ENCODE results near the gene CDH5. TPM values are rescaled to one million over a fixed set of nuclear protein-coding genes. Genes with fewer than 3 reads are reported as not detected.
A peak's percentile ranks its signal among the peaks of the same experiment; 100 is the strongest.

Gene CDH5
- polyA plus RNA-seq, 1 donor = 20.2 TPM

DNA sequence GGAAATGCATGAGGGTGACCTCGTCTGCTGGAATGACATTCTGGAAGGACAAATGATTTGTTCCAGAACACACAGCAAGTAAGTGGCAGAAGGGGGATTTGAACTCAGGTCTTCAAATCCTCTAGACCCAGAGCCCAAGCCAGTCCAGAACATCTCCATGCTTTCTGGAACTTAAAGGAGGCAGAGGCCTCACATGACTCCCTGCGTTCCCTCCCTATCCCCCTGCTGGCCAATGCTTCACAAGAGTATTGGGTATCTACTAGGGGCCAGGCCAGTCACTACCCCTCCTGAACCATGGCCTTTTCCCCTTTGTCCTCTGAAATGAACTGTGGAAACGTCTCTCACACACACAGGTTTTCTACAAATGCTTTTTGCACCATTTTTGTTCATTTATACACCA lies 53.0 kb downstream of the CDH5 start:
- no peak for DNase-seq

DNA sequence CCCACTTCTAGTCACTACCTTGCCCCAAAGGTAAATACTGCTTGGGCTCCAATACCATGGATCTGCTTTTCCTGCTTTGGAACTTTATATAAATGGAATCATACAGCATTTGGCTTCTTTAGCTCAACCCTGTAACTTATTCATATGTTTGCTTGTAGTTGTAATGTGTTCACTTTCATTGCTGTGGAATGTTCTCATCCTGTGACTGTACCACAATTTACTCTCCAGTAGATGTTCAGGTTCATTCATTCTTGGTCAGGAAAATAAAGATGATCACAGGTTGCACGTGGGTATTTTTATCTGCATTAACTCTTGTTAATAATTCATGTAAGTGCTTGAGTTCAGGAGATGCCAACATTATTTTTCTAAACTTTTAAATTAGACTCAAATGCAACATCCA lies 53.9 kb downstream of the CDH5 start:
- Histone ChIP-seq H3K9me3 (ENCODE audit: control insufficient read depth, low read depth, low read length) (no peaks in the 10 kb centered on the region), H3K4me3 (ENCODE audit: low read length) (no peak overlapping the region), H3K4me1 (ENCODE audit: control insufficient read depth, insufficient read depth, low read length) (no peaks in the 10 kb centered on the region), H3K36me3 (ENCODE audit: control insufficient read depth, insufficient read depth, low read length) (no peaks in the 10 kb centered on the region), H3K27me3 (ENCODE audit: control insufficient read depth, insufficient read depth, low read length) (peaks cover 40% of the 10 kb centered on the region), H3K27ac (ENCODE audit: low read length) (no peak overlapping the region)
- no peak for DNase-seq
- 0% methylated on average over 1 of the region's 1 CpG for WGBS (ENCODE audit: insufficient coverage, low lambda C conversion rate)

More for the DNA sequence above, 53.0 kb downstream of the CDH5 start:
- Histone ChIP-seq H3K4me3 (ENCODE audit: low read length) (no peak overlapping the region), H3K4me1 (ENCODE audit: control insufficient read depth, insufficient read depth, low read length) (no peaks in the 10 kb centered on the region), H3K36me3 (ENCODE audit: control insufficient read depth, insufficient read depth, low read length) (no peaks in the 10 kb centered on the region), H3K27ac (ENCODE audit: low read length) (no peak overlapping the region), H3K9me3 (ENCODE audit: control insufficient read depth, low read depth, low read length) (no peaks in the 10 kb centered on the region), H3K27me3 (ENCODE audit: control insufficient read depth, insufficient read depth, low read length) (peaks cover 32% of the 10 kb centered on the region)
- whole genome bisulfite sequencing (ENCODE audit: insufficient coverage, low lambda C conversion rate) = no CpG with 5 or more reads among the region's 3 CpGs

DNA sequence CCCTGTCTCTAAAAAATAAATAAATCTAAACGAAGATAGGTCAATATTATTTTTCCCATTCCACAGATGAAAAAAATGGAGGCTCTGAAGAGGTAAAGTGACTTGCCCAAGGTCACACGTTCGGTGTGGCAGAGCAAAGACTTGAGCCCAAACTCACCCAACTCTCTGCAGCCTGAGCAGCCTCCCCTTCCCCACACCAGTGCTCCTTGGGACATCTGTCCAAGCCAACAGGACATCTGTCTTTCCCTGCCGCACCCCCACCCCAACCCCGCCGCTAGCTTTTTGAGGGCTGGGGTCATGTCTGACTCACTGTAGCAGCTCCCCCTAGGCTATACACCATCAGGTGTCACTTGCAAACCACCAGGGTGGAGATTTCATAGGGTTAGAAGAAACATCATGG lies 55.4 kb downstream of the CDH5 start:
- H3K36me3 ChIP-seq (ENCODE audit: control insufficient read depth, insufficient read depth, low read length) = no peaks in the 10 kb centered on the region
- no peak for DNase-seq
- H3K4me3 ChIP-seq (ENCODE audit: low read length) = no peak overlapping the region
- H3K9me3 ChIP-seq (ENCODE audit: control insufficient read depth, low read depth, low read length) = peaks cover 5% of the 10 kb centered on the region
- H3K27ac ChIP-seq (ENCODE audit: low read length) = no peak overlapping the region
- peaks cover 5% of the 10 kb centered on the region for H3K4me1 ChIP-seq (ENCODE audit: control insufficient read depth, insufficient read depth, low read length)
- no CpG with 5 or more reads among the region's 6 CpGs for WGBS (ENCODE audit: insufficient coverage, low lambda C conversion rate)
- H3K27me3 ChIP-seq (ENCODE audit: control insufficient read depth, insufficient read depth, low read length) = peaks cover 53% of the 10 kb centered on the region

DNA sequence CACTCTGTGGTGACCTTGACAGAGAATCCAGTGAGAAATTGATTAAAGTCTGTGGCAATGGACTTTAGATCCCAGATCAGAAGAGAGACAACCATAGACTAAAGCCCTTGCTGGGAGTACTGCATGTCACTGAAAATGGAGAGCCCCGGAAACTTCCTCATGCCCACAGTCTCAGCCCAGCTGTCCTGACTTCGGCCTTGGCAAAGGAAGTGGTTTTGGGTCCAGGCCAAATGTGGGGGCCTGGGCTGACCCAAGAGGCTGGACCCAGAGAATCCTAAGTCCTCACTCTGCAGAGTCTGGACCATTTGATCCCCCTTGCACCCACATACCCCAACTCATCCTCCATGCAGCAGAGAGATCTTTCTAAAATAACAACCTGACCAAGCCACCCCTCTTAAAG lies 55.9 kb downstream of the CDH5 start:
- no peak overlapping the region for H3K27ac ChIP-seq (ENCODE audit: low read length)
- DNase-seq = no peak
- peaks cover 5% of the 10 kb centered on the region for H3K4me1 ChIP-seq (ENCODE audit: control insufficient read depth, insufficient read depth, low read length)
- peaks cover 5% of the 10 kb centered on the region for H3K9me3 ChIP-seq (ENCODE audit: control insufficient read depth, low read depth, low read length)
- no CpG with 5 or more reads among the region's 2 CpGs for WGBS (ENCODE audit: insufficient coverage, low lambda C conversion rate)
- H3K36me3 ChIP-seq (ENCODE audit: control insufficient read depth, insufficient read depth, low read length) = no peaks in the 10 kb centered on the region
- no peak overlapping the region for H3K4me3 ChIP-seq (ENCODE audit: low read length)
- H3K27me3 ChIP-seq (ENCODE audit: control insufficient read depth, insufficient read depth, low read length) = peaks cover 53% of the 10 kb centered on the region

DNA sequence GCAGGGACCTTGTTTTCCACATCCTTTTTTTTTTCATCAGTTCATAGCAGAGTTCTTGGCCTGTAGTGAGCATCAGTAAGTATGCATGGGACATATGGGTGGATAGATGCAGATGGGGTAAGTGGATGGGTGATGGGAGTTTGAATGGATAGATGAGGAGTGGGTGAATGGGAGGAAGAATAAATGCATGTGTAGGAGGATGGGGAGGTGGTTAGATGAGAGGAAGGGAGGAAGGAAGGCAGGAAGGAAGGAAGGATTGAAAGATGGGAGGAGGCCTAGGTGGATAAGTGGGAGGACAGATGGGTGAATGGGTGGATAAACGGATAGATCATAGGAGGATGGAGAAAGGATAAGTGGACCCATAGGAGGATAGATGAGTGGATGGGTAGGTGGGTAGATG lies 56.7 kb downstream of the CDH5 start:
- H3K4me3 ChIP-seq (ENCODE audit: low read length) = no peak overlapping the region
- H3K27me3 ChIP-seq (ENCODE audit: control insufficient read depth, insufficient read depth, low read length) = peaks cover 61% of the 10 kb centered on the region
- H3K9me3 ChIP-seq (ENCODE audit: control insufficient read depth, low read depth, low read length) = peaks cover 5% of the 10 kb centered on the region
- no peak for DNase-seq
- H3K27ac ChIP-seq (ENCODE audit: low read length) = no peak overlapping the region
- peaks cover 8% of the 10 kb centered on the region for H3K4me1 ChIP-seq (ENCODE audit: control insufficient read depth, insufficient read depth, low read length)
- no peaks in the 10 kb centered on the region for H3K36me3 ChIP-seq (ENCODE audit: control insufficient read depth, insufficient read depth, low read length)
- 88% methylated on average over 1 of the region's 1 CpG for WGBS (ENCODE audit: insufficient coverage, low lambda C conversion rate)

DNA sequence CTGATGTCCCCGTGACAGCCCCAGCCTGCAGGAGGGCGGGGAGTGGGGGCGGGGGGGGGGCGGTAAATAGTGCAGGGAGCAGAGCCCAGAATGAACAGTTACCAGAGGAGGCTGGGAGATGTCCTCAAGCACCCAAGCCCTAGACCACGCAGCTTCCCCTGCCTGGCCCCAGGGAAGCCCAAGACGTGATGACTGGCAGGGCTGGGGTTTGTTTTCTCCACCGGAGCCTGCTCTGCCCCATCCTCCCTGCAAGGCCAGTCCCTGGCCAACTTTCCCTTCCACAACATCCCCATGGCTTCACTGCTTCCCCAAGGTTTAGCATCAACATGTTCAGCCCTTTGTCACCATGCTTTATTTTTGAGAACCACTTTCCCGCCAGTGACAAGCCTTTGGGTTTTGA lies 59.2 kb downstream of the CDH5 start:
- Histone ChIP-seq H3K27me3 (ENCODE audit: control insufficient read depth, insufficient read depth, low read length) (peaks cover 75% of the 10 kb centered on the region), H3K36me3 (ENCODE audit: control insufficient read depth, insufficient read depth, low read length) (no peaks in the 10 kb centered on the region), H3K27ac (ENCODE audit: low read length) (no peak overlapping the region), H3K4me1 (ENCODE audit: control insufficient read depth, insufficient read depth, low read length) (peaks cover 8% of the 10 kb centered on the region), H3K4me3 (ENCODE audit: low read length) (no peak overlapping the region), H3K9me3 (ENCODE audit: control insufficient read depth, low read depth, low read length) (peaks cover 5% of the 10 kb centered on the region)
- no CpG with 5 or more reads among the region's 8 CpGs for WGBS (ENCODE audit: insufficient coverage, low lambda C conversion rate)
- no peak for DNase-seq

DNA sequence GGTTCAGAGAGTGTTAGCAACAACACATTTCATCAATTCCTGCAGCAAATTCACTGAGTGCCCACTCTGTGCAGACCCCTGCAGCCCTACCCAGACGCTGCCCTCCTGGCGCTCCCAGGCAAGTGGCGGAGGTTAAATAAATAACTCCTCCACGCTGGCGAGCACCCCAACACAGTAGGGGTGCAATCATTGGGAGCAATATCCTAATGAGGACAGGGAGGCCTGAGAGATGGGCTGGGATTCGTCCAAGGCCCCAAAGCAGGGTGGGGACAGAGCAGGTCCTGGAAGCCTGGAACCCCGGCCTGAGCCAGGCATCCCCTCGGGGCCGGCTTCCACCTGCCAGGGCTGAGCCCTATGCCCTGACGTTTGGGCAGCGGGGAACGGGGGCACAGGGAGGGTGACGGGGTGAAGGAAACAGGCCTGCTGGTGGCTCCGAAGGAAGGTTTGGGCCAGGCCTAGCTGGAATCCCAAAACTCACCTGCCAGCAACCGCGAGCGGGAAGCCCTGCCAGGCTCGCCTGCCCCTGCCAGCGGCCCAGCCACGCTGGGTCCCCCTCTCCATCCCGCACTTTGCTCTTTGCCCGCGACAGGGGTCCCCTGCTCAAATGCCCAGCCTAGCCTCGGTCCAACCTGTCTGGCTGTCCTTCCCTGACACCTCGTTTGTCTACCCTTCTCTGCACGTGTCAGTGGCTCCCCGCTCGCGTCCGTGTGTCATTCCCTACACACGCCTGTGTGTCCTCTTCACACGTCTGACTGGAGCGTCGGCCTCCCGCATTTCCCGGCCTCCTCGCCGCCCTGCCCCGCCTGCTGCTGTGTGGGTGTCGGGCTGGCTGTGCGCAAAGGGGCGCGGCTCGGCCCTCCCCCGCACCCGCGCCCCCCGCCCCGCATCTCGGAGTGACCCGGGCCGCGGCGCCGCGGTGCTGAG lies 59.9 kb downstream of the CDH5 start:
- Histone ChIP-seq H3K4me3 (ENCODE audit: low read length) (peak overlapping the region; percentile 6), H3K9me3 (ENCODE audit: control insufficient read depth, low read depth, low read length) (peaks cover 5% of the 10 kb centered on the region), H3K27me3 (ENCODE audit: control insufficient read depth, insufficient read depth, low read length) (peaks cover 77% of the 10 kb centered on the region), H3K4me1 (ENCODE audit: control insufficient read depth, insufficient read depth, low read length) (peaks cover 8% of the 10 kb centered on the region), H3K36me3 (ENCODE audit: control insufficient read depth, insufficient read depth, low read length) (no peaks in the 10 kb centered on the region), H3K27ac (ENCODE audit: low read length) (no peak overlapping the region)
- peak in 1 of 2 donors; percentile 22 for DNase-seq
- WGBS (ENCODE audit: insufficient coverage, low lambda C conversion rate) = no CpG with 5 or more reads among the region's 56 CpGs

DNA sequence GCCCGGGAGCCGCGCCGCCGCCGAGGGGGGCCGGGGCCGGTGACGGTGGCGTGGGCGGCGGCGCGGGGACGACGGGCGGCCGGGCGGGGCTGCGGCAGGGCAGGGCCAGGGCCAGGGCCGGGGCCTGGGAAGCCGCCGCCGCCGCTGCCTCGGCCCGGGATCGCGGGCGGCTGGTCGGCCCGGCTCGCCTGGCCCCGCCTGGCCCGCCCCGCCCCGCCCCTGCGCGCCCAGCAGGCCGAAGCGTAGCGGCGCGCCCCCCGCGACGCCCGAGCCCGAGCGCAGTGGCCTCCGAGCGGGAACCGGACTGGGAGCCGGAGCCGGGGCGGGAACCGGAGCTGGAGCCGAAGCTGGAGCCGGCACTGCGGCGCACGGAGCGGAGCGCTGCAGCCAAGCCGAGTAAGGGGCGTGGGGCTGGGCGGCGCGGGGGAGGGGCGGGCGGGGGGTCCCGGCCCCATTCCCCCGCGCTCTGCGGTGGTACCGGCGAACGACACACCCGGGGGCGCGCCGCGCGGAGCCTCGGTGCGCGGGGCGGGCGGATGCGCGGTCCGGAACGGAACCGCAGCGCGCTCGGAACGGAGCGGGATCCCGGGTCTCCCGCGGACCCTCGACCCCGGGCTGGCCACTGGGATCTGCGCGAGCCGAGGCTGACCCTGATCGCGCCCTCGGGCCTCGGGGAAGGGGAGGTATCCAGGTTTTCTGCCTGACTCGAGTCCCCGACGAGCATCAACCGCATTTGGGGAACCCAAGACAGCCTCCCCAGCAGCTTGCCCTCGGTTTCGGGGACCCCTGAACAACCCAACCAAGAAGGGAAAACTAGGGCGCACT lies 60.8 kb downstream of the CDH5 start, which contains the start of gene BEAN1:
BEAN1 (plus strand) TSS at position 260 of the 825 bp plus-strand sequence. CDS start 10,382 bp downstream, outside the sequence.
- peaks cover 5% of the 10 kb centered on the region for H3K9me3 ChIP-seq (ENCODE audit: control insufficient read depth, low read depth, low read length)
- peaks cover 8% of the 10 kb centered on the region for H3K4me1 ChIP-seq (ENCODE audit: control insufficient read depth, insufficient read depth, low read length)
- no CpG with 5 or more reads among the region's 118 CpGs for WGBS (ENCODE audit: insufficient coverage, low lambda C conversion rate)
- peaks cover 80% of the 10 kb centered on the region for H3K27me3 ChIP-seq (ENCODE audit: control insufficient read depth, insufficient read depth, low read length)
- H3K27ac ChIP-seq (ENCODE audit: low read length) = no peak within 1 kb of the TSS
- DNase-seq = peak in 1 of 2 donors; percentile 26
- H3K4me3 ChIP-seq (ENCODE audit: low read length) = peak within 1 kb of the TSS; percentile 6
- no peaks in the 10 kb centered on the region for H3K36me3 ChIP-seq (ENCODE audit: control insufficient read depth, insufficient read depth, low read length)

DNA sequence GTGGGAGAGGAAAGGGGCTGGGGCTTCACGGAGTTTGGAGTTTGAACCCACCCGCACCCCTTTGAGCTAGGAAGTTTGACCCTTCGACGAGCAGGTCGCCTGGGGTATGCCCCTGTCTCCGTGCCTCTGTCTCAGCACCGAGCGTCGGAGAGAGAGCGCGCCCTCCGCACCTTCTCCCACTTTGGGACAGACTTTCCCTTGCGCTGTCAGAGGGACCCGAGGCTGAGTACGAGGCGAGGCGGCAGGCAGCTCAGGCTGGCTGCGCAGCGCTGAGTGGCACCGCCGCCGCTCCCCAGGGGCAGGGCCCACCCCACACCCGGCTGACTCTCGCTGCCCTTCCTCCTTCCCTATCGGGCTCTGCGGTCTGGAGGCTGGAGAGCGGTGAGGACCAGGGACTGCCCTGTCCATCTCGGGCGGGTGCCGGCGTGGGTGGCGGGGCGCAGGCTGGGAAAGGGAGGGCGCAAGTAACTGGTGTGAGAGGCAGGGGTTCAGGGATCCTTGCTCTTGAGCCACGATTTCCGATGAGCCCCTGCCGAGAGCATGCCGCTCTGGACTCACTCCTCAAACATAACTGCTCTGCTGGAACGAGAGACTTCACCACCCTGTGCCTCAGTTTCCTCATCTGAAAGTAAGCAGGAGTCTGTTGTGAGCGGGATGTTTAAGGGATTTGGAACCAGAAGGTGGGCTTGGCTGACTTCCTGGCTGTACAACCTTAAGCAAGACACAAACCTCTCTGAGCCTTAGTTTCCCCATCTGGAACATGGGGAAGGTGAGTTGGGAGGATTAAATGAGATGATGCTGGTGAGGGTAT lies 61.6 kb downstream of the CDH5 start:
- Histone ChIP-seq H3K36me3 (ENCODE audit: control insufficient read depth, insufficient read depth, low read length) (no peaks in the 10 kb centered on the region), H3K9me3 (ENCODE audit: control insufficient read depth, low read depth, low read length) (peaks cover 5% of the 10 kb centered on the region), H3K4me3 (ENCODE audit: low read length) (no peak overlapping the region), H3K27ac (ENCODE audit: low read length) (no peak overlapping the region), H3K27me3 (ENCODE audit: control insufficient read depth, insufficient read depth, low read length) (peaks cover 78% of the 10 kb centered on the region), H3K4me1 (ENCODE audit: control insufficient read depth, insufficient read depth, low read length) (peaks cover 8% of the 10 kb centered on the region)
- peak in 1 of 2 donors; percentile 29 for DNase-seq
- no CpG with 5 or more reads among the region's 40 CpGs for WGBS (ENCODE audit: insufficient coverage, low lambda C conversion rate)
